ENCODE data around the gene HMGCL. TPM values are rescaled to one million over a fixed set of nuclear protein-coding genes. Genes with fewer than 3 reads are reported as not detected.
A peak's percentile ranks its signal among the peaks of the same experiment; 100 is the strongest.
"Not testable (repeated sequence)": the region's sequence is repeated elsewhere in the genome, so short reads cannot be mapped to it uniquely, and the experiment has no call there.

The HMGCL gene
- total RNA-seq, 2 donors from 2014 or later = 29.0 to 45.3 TPM

DNA sequence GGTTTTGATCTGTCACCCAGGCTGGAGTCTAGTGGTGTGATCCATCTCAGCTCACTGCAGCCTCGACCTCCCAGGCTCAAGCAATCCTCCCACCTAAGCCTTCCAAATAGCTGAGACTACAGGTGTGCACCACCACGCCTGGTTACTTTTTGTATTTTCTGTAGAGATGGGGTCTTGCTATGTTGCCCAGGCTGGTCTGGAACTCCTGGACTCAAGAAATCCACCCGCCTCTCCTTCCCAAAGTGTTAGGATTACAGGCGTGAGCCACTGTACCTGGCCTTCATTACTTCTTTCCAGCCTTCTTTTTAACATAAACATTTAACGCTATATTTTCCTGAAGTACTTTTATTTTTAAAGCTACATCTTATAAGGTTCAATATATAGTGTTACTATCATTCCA, 18.4 kb upstream of the HMGCL start:
- ATAC-seq = no peak
- Mint-ChIP-seq H3K27ac (no peak overlapping the region), H3K9me3 (no peaks in the 10 kb centered on the region), H3K36me3 (peaks cover 18 to 21% of the 10 kb centered on the region in 2 donors)
- no peak for DNase-seq (ENCODE audit: low spot score in 2 of 2)

DNA sequence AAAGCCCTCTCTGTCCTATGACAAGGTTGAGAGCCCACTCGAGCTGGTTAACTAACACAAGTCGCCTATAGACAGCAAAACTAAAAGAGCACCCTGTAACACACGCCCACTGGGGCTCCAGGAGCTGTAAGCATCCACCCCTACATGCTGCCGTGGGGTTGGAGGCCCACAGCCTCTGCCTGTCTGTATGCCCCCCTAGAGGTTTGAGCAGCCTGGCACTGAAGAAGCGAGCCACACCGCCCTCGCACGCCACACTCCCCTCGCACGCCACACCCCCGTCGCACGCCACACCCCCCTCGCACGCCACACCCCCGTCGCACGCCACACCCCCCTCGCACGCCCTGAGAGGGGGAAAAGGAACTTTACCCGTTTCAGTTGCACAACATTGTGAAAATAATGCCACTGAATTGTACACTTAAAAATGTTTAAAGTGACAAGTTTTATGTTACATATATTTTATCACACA, 13.2 kb upstream of the HMGCL start:
- Mint-ChIP-seq H3K36me3 (no peaks in the 10 kb centered on the region), H3K9me3 (no peaks in the 10 kb centered on the region), H3K27ac (peak overlapping the region in 1 of 2 donors; percentile 48)
- peak in 1 of 2 donors; percentile 71 for DNase-seq (ENCODE audit: low spot score in 2 of 2)
- peak; percentile 99 for ATAC-seq

DNA sequence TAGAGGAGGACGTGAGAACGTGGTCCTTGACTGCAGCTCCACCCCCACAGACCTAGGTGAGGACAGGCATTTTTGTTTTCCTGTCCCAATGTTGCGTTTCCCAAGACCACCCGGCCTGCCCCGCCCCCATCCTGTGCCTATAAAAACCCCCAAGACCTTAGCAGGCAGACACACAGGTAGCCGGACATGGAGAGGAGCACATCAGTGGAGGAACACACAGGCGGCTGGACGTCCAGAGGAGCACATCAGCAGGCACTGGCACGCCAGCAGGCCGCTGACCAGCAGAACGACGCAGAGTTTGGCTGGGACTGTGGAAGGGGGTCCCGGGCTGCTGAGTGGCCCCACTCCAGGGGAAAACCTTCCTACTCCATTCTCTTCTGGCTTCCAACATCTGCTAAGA, 12.7 kb upstream of the HMGCL start:
- Mint-ChIP-seq H3K27ac (peak overlapping the region in 1 of 2 donors; percentile 48), H3K9me3 (no peaks in the 10 kb centered on the region), H3K36me3 (no peaks in the 10 kb centered on the region)
- ATAC-seq (peak in 1 of 2 donors; percentile 19), DNase-seq (ENCODE audit: low spot score in 2 of 2) (no peak)

DNA sequence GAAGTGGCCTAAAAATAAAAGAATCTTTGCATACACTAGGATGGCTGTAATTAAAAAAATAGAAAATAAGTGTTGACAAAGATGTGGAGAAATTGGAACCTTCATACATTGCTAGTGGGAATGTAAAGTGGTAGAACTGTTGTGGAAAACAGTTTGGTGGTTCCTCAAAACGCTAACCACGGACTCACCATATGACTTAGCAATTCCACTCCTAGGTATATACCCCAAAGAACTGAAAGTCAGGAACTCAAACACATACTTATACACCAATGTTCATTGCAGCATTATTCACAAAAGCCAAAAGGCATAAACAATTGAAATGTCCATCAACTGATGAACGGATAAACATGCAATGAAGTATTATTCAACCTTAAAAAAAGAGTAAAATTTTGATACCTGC, 10.8 kb upstream of the HMGCL start:
- no peaks in the 10 kb centered on the region for H3K36me3 Mint-ChIP-seq
- DNase-seq (ENCODE audit: low spot score in 2 of 2) = no peak
- no peaks in the 10 kb centered on the region for H3K9me3 Mint-ChIP-seq
- no peak overlapping the region for H3K27ac Mint-ChIP-seq
- ATAC-seq = no peak

DNA sequence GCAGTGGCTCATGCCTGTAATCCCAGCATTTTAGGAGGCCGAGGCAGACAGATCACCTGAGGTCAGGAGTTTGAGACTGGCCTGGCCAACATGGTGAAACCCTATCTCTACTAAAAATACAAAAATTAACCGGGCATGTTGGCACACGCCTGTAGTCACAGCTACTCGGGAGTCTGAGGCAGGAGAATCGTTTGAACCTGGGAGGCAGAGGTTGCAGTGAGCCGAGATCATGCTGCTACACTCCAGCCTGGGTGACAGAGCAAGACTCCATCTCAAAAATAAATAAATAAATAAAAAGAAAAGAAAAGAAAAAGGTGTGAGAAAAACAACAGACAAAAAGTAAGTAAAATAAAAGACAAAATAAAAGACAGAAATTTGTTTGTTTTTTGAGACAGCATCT, 8.9 kb upstream of the HMGCL start:
- H3K27ac Mint-ChIP-seq; DNase-seq (ENCODE audit: low spot score in 2 of 2); H3K36me3 Mint-ChIP-seq; ATAC-seq; H3K9me3 Mint-ChIP-seq: not testable (repeated sequence)

DNA sequence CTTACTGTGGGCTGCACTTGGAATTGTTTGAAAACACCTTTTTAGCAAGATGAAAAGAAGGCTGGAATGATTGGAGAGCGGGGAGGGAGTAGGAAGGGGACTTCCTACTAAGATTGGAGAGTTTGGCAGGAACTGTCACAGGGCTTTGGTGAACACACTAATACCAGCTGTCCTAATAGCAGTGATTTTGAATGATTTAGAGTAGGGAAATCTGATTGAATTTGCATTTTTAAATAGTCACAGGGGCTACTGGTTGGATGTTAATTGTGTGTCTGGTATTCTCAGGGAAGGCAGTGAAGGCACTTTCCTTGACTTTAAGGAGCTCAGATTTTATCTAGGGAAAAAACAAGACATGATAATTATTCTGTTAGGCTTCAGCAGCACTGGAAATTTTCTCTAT, 2.5 kb upstream of the HMGCL start:
- DNase-seq (ENCODE audit: low spot score in 2 of 2) (no peak), ATAC-seq (no peak)
- Mint-ChIP-seq H3K9me3 (no peaks in the 10 kb centered on the region), H3K27ac (no peak overlapping the region), H3K36me3 (peaks cover 7 to 8% of the 10 kb centered on the region in 2 donors)

DNA sequence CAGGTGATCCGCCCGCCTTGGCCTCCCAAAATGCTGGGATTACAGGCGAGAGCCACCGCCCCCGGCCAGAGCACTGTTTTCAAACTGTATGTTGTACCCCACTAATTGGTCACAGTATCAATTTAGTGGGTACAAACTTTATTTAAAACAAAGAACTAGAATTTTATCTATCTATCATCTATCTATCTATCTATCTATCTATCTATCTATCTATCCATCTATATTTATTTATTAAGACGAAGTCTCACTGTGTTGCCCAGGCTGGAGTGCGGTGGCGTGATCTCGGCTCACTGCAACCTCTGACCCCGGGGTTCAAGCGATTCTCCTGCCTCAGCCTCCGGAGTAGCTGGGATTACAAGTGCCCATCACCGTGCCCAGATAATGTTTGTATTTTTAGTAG, 1.4 kb upstream of the HMGCL start:
- not testable (repeated sequence) for DNase-seq (ENCODE audit: low spot score in 2 of 2); H3K9me3 Mint-ChIP-seq; H3K27ac Mint-ChIP-seq; H3K36me3 Mint-ChIP-seq; ATAC-seq

DNA sequence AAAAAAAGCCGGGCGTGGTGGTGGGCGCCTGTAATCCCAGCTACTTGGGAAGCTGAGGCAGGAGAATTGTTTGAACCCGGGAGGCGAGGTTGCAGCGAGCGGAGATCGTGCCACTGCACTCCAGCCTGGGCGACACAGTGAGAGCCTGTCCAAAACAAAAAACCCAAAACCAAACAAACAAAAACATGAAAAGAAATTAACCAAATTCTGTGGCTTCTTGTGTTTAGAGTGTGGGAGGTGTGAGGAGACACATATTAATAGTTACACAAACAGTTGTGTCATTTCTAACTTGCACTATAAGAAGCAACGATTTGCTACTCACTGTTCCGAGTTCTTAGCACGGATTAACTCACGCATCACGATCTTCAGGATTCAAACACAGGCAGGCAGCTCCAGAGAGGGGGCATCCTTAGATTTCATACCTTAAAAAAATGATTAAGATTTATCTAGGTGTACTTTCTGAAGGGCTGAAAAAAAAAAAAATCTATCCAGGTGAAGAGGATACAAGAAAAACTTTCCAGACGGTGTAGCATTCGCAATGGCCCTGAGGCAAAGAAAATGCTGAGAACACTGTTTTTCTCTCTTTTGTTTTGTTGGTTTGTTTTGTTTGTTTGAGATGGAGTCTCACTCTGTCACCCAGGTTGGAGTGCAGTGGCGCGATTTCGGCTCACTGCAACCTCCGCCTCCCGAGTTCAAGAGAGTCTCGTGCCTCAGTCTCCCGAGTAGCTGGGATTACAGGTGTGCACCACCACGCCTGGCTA, 713 bp upstream of the HMGCL start:
- Mint-ChIP-seq H3K27ac (peak overlapping the region; percentile 96 to 98), H3K9me3 (no peaks in the 10 kb centered on the region), H3K36me3 (peaks cover 7 to 8% of the 10 kb centered on the region in 2 donors)
- DNase-seq (ENCODE audit: low spot score in 2 of 2) = no peak
- ATAC-seq = peak; percentile 33 to 57

DNA sequence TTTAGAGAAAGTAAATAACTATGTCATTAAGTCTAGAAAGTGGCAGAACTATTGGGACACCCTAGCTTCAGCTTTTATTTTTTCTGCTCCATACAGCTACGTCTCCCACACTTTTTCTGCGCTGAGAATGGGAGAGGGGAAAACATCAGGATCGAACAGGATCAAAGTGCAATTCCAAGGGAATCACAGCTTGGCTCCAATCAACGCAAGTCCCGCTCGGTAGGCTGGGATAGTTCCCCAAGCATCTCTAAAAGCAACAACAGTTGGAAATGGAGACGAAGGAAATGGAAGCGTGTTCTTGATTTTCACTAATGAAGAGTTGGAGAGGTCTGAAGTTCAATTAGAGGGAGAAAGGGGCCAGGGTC, 536 bp downstream of the HMGCL start:
- H3K27ac Mint-ChIP-seq = peak overlapping the region; percentile 96 to 98
- DNase-seq (ENCODE audit: low spot score in 2 of 2) (no peak), ATAC-seq (no peak)
- peaks cover 7 to 8% of the 10 kb centered on the region in 2 donors for H3K36me3 Mint-ChIP-seq
- no peaks in the 10 kb centered on the region for H3K9me3 Mint-ChIP-seq

DNA sequence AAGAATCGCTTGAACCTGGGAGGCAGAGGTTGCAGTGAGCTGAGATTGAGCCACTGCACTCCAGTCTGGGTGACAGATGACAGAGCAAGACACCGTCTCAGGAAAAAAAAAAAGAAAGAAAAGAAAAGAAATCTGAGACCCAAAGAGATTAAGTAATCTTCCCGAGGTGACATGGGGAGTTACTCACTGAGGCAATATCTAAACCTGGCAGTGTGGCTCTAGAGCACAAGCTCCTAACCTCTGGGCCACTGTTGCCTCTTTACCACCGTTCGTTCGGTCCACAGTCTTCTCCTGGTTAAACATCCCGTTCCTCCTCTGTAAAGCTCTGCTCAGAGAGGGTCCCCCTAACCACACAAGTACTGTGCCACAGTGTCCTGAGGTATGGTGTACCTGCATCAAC, 1.5 kb downstream of the HMGCL start:
- peaks cover 7 to 8% of the 10 kb centered on the region in 2 donors for H3K36me3 Mint-ChIP-seq
- no peak for DNase-seq (ENCODE audit: low spot score in 2 of 2)
- H3K27ac Mint-ChIP-seq = peak overlapping the region; percentile 84 to 98
- ATAC-seq = no peak
- H3K9me3 Mint-ChIP-seq = no peaks in the 10 kb centered on the region

DNA sequence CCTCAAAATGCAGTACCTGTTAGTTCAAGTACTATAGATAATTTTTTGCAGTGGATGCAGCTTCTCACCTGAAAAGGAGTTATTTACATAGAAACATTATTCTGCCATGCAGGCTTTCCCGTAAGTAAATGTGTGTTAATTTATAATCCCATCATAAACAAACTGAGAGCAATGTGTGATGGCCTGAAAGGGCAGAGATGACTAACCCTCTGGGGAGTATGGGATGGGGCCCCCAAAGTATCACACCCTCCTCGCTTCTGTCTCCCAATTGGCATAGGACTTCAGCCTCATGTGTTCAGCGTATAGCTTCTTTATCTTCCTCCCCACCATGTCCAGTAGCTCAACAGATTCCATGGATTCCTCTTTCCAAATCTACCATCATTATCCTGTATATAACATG, 7.6 kb downstream of the HMGCL start:
- ATAC-seq (peak in 1 of 2 donors; percentile 37), DNase-seq (ENCODE audit: low spot score in 2 of 2) (peak in 1 of 2 donors; percentile 7)
- no peaks in the 10 kb centered on the region for H3K9me3 Mint-ChIP-seq
- H3K27ac Mint-ChIP-seq = peak overlapping the region in 1 of 2 donors; percentile 16
- no peaks in the 10 kb centered on the region for H3K36me3 Mint-ChIP-seq

DNA sequence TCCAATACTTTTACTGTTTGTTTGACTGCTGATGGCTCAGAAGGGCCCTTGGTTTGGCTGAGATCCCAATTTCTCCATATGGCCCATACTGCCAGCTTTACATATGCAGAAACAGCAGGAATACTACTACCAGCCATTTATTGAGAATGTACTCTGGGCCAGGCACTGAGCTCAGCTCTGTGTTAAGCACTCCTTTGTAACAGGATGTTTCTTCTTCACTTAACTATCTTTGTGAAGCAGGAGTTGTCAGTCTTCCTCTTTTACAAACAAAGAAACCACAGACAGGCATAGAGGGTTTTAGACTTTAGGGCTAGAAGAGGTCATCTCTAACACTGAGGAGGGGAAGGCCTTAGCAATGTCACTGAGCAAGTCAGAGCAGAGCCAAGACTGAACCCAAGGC, 8.3 kb downstream of the HMGCL start:
- no peaks in the 10 kb centered on the region for H3K36me3 Mint-ChIP-seq
- H3K9me3 Mint-ChIP-seq = no peaks in the 10 kb centered on the region
- H3K27ac Mint-ChIP-seq = no peak overlapping the region
- ATAC-seq (no peak), DNase-seq (ENCODE audit: low spot score in 2 of 2) (peak in 1 of 2 donors; percentile 20)

DNA sequence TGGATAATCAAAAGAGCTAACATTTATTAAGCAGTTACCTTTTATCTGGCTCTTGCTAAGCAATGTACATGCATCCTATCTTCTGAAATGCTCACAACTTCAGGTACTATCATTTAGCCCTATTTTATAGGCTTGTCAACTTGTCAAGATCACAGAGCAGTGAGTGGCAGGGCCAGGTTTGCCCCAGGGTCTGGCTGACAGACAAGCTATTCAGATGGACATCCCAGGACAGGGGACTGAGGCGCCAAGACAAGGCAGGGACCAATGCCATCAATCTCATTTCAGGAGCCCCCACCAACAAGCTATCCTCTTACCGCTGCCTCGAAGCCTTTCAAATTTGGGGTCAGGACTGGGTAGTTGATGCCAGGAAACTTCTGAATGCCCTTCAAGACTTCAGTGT, 8.9 kb downstream of the HMGCL start:
- H3K27ac Mint-ChIP-seq = no peak overlapping the region
- DNase-seq (ENCODE audit: low spot score in 2 of 2) (peak in 1 of 2 donors; percentile 33), ATAC-seq (no peak)
- H3K36me3 Mint-ChIP-seq = no peaks in the 10 kb centered on the region
- H3K9me3 Mint-ChIP-seq = no peaks in the 10 kb centered on the region

DNA sequence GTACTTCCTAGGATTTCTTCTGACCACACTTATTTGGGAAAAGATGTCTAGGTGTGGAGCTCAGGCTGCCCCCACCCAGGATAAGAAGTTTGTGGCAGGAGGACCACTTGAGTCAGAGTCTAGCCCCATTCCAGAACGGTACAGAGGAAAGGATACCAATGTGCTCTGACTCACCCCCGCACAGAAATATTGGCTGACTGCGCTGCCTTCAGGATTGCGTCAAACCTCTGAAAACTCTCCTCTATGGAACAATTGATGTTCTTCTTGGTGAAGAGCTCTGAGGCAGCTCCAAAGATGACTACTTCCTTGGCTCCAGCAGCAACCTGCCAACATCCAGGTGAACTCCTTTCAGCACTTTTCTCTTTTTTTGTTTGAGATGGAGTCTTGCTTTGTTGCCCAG, 11.2 kb downstream of the HMGCL start:
- DNase-seq (ENCODE audit: low spot score in 2 of 2) (no peak), ATAC-seq (no peak)
- no peaks in the 10 kb centered on the region for H3K36me3 Mint-ChIP-seq
- H3K9me3 Mint-ChIP-seq = no peaks in the 10 kb centered on the region
- H3K27ac Mint-ChIP-seq = no peak overlapping the region

DNA sequence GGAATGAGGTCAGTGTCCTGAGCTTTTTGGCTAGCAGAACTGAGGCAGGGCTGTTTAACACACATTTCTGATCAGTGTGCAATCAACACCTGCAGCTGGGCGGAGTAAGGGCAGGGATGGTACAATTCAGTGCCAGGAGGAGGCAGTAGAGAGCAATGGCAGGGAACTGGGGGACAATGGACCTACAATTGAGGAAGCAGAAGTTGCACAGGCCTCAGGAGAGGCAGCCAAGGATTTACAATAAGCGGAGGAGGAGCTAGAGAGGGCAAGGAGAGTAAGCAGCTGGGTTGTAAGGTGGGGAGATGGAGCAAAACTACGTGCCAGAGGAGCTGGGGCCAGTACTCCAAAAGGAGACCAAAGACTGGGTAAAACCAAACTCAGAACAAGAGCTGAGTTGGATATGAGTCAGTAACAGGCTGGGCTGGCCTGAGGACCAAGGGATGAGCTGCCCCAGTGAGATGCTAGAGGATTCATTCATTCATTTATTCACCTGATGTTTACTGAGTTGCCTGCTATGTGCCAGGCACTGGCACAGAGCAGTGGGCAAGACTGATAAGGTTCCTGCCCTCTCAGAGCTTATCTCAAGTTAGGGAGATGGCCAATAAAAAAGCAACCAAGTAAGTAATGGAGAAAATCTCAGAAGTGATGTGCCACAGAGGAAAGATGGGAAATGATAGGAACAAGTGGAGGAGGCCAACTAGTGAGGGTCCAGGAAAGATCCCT, 14.2 kb downstream of the HMGCL start:
- no peaks in the 10 kb centered on the region for H3K9me3 Mint-ChIP-seq
- H3K27ac Mint-ChIP-seq = peak overlapping the region; percentile 19 to 56
- H3K36me3 Mint-ChIP-seq = no peaks in the 10 kb centered on the region
- ATAC-seq (peak; percentile 68 to 70), DNase-seq (ENCODE audit: low spot score in 2 of 2) (peak in 1 of 2 donors; percentile 69)

DNA sequence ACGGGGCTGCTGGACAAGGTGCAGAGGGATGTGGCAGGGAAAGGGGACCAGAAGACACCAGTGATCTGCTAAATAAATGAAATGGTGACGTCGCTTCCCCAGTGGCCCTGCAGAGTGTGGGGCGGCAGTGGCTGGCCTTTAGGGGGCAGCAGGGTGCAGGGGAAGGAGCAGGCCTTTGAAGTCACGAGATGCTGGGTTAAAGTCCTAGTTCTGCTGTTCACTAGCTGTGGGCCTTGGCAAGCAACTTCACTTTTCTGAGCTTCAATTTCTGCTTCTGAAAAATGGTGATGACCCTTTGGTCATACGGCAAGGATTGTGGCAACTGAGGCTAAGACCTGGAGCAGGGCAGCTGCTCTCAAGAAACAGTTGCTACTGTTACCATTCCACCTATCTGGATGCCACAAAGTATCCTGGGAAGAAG, 15.5 kb downstream of the HMGCL start:
- no peaks in the 10 kb centered on the region for H3K36me3 Mint-ChIP-seq
- H3K9me3 Mint-ChIP-seq = no peaks in the 10 kb centered on the region
- DNase-seq (ENCODE audit: low spot score in 2 of 2) (peak in 1 of 2 donors; percentile 82), ATAC-seq (peak; percentile 86 to 92)
- H3K27ac Mint-ChIP-seq = no peak overlapping the region

DNA sequence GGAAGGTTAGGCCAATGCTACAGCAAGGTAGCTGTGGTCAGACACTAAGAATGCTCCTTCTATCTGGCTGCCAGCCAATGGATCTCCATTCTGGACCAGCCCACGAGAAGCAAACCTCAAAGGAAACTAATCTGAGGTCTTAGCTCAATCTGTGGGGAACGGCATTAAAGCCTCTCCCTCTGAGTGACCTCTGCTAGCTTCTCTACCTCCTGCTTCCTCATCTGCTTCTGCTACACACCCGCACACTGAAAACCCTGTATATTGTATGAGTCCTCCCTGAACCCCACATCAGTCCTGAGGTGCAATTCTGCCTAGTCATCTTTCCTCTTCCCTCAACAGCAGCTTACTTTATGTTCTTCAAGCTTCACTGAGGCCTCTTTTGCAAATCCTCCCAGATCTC, 17.8 kb downstream of the HMGCL start:
- no peak for DNase-seq (ENCODE audit: low spot score in 2 of 2)
- peak overlapping the region; percentile 8 to 12 for H3K27ac Mint-ChIP-seq
- no peaks in the 10 kb centered on the region for H3K9me3 Mint-ChIP-seq
- no peaks in the 10 kb centered on the region for H3K36me3 Mint-ChIP-seq
- no peak for ATAC-seq

DNA sequence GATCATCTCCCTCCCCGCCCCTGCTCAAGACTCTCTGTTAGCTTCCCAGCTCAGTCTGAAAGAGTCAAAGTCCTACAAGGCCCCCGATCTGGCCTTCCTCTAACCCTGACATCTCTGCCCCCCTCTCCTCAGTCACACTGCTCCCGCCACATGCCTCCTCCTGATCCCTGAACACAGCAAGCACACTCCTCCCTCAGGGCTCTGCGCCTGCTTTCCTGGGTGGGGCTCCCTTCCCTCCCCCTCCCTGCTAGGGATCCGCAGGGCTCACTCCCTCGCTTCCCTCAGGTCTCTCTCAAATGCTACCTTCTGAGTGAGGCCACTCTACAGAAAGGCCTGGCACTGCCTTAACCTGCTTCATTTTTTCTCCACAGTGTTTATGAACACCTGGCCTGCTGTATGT, 18.9 kb downstream of the HMGCL start:
- H3K9me3 Mint-ChIP-seq = no peaks in the 10 kb centered on the region
- no peaks in the 10 kb centered on the region for H3K36me3 Mint-ChIP-seq
- no peak for ATAC-seq
- DNase-seq (ENCODE audit: low spot score in 2 of 2) = no peak
- H3K27ac Mint-ChIP-seq = peak overlapping the region; percentile 8 to 86
